ENCODE measurements around the gene IL1F10.

Gene IL1F10

GRCh38 chr2:113060396-113060795 lies 7.4 kb upstream of the IL1F10 start:
- no peak for DNase-seq

DNA sequence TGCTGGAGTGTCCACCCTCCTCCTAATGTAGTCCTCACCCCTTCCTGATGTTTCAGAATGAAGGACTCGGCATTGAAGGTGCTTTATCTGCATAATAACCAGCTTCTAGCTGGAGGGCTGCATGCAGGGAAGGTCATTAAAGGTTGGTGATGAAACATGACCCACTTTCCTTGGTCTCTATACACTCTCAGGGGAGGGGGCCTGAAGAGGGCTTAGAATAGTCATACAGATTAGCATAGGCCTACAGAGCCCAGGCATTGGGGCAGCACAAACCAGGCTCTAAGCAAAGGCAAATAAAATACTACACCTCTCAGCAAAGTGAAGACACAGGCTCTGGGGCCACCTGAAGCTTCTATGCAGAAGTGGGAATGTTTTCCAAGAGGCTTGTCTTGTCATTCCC lies 7.0 kb upstream of the IL1F10 start:
- DNase-seq: no peak

DNA sequence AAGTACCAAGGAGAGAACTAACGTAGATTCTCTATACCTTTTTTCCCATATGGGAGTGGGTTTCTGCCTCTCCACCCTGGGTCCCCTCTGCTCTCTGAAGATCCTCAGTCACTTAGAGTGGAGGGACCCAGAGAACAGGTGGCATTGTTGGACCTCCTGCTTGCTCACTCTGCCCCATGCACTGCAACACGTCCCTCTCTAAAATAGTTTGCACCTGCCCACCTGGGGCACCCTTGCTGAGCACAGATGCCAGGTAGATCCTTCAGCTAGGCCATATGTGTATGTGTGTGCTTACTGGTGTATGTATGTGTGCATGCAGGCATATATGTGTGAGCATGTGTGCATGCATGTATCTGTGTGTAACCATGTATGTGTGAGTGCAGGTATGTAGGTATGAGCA lies 6.5 kb upstream of the IL1F10 start:
- no peak for DNase-seq

- no peak for DNase-seq
These were observed 5.6 kb upstream of the IL1F10 start for GRCh38 chr2:113061896-113062770.

- DNase-seq: no peak
These were observed 3.5 kb upstream of the IL1F10 start for GRCh38 chr2:113064281-113064680.

DNA sequence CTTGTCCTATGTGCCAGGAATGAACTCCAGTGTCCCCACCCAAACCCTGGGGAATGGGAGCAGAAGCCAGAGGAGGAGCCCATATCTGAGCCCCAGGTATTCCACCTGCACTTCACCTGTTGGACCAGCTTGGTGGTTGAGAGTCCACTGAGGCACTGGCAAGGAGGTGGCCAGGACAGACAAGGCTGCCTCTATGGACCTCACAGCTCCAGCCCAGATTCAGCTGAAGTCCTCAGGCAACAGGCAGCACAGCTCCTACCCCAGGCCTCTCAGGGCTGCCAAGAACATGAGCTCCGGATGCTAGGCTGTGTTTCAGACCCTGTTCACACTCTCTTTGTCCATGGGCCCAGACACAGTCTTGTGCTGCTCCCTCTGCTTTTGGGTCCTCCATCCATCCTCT lies 2.9 kb upstream of the IL1F10 start:
- DNase-seq: no peak

GRCh38 chr2:113068249-113068648 lies 479 bp downstream of the IL1F10 start:
- DNase-seq: no peak

DNA sequence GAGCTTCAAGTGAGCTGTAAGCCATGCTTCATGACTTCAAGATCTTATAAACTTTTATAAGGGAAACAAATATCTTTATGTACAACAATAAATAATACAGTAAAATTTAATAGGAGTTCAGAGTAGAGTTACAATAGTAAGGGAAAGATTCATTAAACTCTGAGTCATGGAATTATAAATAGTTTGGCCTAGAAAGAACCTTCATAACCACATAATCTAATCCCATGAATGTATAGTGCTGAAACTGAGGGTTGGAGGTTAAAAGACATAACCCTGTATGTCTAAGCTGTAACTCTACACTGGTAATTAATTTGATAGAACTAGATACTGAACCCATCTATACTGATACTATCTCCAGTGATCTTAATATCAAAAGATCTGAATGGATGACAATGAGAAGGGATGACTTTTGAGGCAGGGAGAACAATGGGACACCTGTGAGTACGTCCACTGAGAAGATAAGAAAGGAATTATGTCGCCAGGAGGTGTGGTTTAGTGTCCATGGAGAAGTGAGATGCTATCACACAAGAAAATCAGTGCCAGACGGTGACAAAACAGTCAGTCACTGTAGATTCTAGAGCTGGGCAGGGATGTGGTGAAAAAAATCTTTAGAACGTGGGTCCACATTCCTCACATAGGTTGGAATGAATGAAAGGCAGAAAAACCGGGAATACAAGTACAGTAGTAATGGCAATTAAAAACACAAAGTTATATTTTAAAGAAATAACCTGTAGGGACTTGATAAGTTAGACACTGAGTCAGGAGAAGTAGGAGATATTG lies 1.1 kb downstream of the IL1F10 start:
- DNase-seq: no peak

DNA sequence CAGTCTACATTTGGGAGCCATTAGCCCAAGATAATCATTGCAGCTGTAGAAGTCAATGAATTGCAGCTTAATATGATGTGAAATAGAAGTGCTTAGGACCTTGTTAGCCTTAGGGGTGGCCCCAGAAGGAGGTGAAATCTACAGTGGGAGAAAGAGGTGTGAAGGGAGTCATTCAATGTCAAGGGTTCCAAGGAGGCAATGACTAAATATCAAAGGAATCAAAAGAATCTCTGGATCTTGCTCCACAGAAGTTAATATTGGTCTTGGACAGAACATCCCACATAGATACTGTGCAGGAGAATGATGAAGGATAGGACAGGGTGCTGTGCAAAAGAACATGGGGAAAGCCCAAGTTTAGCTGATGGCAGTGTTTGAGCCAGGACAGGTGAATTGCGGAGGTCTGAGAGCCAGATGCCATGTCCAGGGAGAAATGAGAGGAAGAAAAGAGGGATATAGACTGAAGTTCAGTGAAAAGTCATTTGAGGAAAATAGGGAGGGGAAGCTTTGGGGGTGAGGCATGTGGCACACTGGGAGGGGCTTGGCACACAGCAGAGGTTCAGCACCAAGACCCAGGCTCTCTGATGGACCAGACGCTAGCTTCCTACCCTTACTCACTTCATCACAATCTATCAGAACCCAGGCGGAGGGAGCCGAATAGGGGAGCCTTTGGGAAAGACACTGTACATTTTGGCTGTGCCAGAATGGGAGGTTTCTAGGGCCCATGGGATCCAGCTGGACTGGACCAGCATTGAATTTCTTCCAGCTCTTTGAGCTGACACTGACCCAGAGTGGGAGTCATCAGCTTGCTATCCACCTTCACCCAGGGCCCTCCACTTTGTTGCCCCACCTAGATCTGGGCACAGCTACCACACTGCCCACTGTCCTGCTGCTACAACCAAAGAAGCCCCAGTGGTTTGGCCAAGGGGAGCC lies 2.2 kb downstream of the IL1F10 start:
- no peak for DNase-seq

DNA sequence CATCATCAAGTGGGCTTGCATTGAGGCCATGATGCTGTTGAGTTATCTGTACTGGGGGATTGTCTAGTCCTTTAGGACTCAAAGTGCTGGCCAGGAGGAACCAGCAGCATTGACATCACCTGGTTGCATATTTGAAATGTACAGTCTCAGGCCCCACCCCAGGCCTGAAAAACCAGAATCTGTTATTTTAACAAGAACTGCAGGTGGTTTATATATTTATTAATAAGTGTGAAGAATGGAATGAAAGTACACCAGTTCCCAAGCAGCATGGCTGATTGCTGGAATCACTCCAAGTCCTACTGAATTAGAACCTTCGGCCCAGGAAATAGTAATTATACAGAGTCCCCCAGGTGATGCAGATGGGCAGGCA lies 2.8 kb downstream of the IL1F10 start:
- no peak for DNase-seq

DNA sequence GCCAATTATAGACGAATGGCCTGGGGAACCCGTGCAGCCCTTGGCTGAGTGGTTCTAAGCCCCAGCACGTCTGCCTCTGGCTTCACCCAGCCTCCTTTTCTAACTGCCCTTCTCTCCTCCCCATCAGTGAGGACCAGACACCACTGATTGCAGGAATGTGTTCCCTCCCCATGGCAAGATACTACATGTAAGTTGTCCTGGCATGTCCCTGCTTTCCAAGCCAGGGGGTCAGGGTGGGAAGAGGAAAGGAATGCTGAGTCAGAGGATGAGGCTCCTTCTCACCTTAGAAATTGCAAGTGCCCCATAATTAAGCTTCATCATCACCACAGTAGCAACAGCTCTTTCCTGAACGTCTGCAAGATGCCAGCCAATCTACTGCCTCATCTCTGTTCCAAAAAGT lies 4.8 kb downstream of the IL1F10 start:
- no peak for DNase-seq

DNA sequence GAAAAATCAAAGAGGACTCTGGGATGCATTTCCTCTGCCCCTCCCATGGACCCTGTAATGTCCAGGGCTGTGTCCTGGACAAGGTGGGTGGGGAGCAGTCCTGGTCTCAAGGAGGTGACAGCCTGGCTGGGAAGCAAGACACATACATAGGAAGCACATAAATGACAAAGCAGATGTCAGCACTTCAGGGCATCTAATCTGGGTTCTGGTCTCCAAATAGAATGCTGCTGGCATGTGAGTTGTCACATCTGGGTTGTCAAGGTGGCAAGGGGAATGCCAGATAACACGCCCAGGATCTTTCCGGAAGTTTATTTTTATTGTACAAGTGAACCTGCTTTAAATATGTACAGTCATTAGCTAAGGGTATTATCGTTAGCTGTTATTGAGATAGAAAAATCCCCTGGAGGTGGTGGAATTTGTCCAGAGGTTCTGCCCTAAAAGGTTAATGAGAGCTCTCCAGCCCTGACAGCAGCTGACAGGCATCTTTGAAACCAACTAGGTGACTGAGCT lies 5.6 kb downstream of the IL1F10 start:
- DNase-seq: no peak

DNA sequence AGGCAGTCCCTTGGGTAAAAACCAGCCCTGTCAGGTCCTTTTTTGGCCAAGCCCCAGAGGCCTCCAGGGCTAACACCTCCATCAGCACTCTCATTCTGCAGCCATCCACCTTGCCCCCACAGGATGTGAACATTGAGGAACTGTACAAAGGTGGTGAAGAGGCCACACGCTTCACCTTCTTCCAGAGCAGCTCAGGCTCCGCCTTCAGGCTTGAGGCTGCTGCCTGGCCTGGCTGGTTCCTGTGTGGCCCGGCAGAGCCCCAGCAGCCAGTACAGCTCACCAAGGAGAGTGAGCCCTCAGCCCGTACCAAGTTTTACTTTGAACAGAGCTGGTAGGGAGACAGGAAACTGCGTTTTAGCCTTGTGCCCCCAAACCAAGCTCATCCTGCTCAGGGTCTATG lies 7.3 kb downstream of the IL1F10 start:
- DNase-seq: peak; percentile 41

DNA sequence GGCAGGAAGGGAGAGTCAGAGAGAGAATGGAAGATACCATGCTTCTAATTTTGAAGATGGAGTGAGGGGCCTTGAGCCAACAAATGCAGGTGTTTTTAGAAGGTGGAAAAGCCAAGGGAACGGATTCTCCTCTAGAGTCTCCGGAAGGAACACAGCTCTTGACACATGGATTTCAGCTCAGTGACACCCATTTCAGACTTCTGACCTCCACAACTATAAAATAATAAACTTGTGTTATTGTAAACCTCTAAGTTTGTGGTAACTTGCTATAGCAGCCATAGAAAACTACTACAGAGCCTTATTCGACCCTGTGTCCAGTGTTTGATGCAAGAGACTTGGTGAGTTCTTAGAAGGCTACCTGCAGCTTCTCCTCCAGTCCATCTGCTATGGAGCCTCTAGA lies 7.8 kb downstream of the IL1F10 start:
- no peak for DNase-seq

DNA sequence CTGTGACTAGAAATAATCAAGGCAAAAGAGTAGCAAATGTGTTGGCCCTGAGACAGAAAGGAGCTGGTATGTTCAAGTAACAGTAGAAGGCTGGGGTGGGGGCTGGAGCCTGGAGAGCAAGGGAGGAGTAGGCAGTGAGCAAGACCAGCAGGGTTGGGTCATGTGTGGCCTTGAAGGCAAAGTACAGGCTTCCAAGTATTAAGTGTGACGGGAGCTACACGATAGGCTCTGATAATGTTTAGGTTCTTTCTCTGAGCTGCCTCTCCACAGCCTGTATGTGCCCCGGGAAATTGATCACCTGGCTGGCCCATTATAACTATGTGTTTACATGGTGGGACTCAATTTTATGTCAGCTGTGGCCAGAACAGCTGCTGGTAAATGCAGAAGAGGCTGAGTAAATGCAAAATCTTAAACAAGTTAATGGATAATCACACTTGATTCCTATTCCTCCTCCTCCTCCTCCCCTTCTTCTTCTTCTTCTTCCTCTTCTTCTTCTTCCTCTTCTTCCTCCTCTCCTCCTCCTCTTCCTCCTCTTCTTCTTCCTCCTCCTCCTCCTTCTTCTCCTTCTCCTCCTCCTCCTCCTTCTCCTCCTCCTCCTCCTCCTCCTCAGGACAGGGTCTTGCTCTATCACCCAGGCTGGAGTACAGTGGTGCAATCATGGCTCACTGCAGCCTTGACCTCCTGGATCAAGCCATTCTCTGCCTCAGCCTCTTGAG lies 9.3 kb downstream of the IL1F10 start:
- no peak for DNase-seq

GRCh38 chr2:113077921-113078320 lies 10.2 kb downstream of the IL1F10 start:
- DNase-seq: no peak

GRCh38 chr2:113078350-113078839 lies 10.6 kb downstream of the IL1F10 start:
- DNase-seq: no peak

DNA sequence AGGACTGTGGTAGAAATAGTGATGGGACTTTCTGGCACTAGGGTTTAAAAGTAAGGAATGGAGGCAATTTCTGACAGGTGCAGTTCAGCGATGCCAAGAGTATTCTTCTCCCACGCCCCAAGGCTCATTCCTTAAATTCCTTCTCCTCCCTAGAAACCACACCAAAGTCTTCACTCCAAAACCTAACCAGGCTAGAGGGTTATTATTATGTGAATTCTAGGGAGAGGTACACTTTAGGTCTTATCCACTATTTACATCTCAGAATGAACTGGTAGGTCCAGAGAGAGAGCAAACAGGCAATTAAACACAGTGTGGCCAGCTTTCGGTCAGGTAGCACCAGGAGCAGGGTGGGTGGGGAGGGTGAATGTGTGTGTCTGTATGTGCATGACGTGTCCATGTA lies 11.4 kb downstream of the IL1F10 start:
- no peak for DNase-seq

DNA sequence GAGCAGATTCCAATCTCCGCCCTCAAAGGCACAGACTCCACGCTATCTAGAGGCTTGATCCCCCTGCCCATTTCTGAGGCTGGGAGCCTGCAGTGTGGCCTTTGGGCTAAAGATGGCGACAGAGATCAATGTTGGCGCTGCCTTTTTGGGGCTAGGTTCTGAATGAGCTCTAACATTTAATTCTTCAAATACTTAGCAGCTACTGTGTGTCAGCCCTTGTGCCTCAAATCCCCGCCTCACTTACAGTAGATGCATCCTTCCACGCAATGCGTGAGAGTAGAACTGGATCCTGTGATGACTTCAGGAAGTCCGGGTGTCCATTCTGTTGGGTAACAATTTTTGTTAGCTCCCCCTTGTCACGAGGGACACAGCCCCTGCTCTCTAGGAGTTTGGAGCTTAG lies 12.4 kb downstream of the IL1F10 start:
- DNase-seq: peak; percentile 36

DNA sequence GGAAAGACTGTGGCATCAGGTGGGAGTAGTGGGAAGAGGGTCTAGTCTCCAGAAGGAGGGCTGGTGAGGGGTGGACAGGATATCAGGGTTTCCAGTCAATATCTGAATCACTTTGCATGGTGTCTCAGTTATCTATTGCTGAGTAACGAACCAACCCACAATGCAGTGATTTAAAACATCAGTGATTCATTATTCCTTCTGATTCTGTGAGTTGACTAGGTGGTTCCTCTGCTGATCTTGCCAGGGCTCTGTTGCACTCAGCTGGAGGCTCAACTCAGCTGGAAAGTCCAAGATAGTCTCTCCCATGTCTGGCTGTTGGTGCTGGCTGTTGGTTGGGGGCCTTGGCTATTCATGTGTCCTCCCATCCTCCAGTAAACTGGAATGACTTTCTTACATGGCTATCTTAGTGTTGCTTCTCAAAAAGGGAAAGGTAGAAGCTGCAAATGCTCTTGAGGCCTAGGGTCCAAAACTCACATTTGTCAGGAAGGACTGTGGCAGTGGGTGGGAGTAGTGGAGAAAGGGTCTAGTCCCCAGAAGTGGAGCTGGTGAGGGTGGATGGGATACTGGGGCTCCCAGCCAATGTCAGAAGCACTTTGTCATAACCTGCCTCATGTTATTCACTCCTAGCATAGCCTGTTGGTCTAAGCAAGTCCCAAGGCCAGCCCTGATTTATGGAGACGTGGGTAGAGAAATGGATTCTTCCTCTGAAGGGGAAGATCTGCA lies 13.9 kb downstream of the IL1F10 start:
- DNase-seq: no peak

DNA sequence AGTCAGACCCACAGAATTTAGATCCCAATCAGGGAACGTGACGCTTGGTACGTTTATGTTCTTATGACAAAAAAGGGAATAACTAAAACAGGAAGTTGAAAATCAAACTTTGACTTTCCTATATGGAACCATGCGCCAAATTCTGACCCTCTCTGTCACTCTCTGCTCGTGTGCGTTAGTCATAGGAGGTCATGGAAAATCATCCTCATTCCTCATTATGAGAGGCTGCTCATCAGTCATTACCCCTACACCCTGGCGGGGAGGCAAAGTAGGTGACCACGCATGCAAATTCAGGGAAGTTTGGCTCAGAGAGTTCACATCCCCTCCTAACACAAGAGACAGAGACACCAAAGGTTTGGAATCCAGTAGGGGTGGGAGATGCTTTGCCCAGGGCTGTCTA lies 15.5 kb downstream of the IL1F10 start:
- no peak for DNase-seq
